Measurements from ENCODE around the gene CTRB1.
A peak's percentile ranks its signal among the peaks of the same experiment; 100 is the strongest.
"Not testable (repeated sequence)": the region's sequence is repeated elsewhere in the genome, so short reads cannot be mapped to it uniquely, and the experiment has no call there.

CTRB1 gene

DNA sequence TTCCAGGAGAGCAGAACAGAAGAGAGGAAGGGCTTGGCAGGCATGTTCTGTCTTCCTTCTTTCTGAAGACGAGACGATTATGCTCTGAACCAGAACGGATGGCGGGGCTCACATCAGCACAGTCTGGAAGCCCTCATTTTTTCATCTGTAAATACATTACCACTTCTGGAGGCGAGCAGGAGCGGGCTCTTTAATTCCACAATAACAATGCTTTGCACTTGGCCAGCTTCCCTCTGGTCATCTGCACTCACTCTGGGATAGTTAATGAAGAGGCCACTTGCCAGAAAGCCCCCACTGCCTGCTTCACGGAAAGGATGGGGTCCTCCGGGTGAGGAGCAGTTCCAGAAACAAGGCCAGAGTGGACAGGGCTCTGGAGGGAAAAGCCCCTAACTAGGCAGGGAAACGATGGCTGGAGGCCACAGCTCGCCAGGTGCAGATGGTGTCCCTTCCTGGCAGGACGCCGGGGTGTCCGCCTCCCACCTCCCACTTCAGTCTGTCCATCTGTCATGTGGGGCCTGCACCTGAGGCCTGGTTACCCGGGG is 45.7 kb downstream of the CTRB1 start:
- intact Hi-C loops (cut with DNase I): no loop called here
- DNase-seq: peak in 3 of 10 donors; percentile 47 to 78 (median 56)

DNA sequence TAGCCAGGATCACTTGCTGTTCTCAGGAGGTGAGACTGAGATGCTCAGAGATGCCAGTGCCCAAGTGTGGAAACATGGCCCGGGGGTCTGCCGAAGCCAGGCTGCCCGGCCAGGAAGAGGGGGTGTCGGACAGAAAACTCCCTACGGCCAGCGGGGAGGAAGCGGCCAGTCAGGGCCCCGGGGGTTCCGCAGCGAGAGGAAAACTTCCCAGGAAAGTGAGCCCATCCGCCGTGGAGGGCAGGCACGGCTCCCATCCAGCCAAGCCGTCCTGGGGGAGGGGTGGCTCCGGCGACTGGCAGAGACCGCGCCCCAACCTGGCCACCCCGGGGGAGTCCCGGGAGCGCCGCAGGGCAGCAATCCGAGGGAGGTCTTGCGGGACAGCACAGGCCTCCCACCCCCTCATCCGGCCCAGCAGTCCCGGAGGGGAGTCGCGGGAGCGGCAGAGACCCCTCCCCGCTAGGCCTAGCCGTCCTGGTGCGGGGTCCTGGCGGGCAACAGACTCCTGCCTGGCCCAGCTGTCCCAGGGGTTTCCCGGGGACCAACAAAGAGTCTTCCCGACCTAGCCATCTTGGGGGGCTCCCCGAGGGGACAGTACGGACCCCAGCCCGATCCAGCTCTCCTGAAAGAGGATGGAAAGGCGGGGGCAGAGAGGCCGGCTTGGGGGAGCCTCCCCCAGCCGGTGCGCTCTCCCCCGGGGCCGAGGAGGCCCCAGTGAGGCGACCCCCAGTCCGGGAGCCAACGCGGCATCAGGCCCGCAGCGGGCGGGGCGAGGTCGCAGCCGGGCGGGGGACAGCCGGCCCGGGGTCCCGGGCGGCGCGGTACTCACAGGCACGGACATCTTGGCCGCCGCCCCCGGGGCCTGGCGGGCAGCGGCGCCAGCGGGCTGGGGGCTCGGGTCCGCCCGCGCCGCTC is 46.5 kb downstream of the CTRB1 start:
- DNase-seq: peak in 4 of 10 donors; percentile 51 to 91 (median 74)
- intact Hi-C loops (cut with DNase I): loop anchor here (5.0 kb wide), 1 partner anchor 37 kb away; no protein-coding TSS in a partner anchor

DNA sequence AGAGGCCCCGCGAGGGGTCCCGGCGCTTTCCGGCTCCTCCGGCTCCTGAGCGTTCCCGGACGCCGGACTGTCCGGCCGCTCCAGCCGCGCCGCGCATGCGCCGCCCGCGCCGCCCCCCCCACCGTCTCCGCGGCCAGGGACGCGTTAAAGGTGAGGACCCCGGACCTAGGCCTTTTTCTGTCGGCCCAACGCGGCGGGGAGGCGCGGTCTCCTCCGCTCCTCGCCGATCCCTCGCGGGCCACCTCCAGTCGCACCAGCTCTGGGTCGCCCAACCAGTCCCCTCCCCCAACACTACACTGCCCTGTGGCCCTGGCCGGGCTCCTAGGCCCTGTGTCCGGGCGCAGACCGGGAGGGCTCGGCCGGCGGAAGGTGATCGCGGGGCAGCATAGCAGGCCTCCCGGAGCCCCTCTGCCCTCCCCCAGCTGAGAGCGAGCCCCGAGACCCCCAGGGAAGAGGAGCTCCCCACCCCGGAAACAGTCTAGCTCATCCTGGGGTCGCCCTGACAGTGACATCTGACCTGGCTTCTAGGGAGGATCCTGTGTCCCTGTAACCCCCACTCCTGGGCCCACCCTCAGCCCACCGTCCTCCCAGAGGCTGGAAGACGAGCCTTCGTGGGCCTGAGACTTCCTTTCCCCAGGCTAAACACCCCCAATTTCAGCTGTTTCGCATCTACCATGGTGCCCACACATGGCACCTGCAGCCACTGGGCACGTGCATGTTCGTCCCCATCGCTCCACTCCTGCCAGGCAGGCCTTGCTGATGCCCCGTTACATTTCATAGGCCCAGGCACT is 47.3 kb downstream of the CTRB1 start:
- intact Hi-C loops (cut with DNase I): loop anchor here (5.0 kb wide), 1 partner anchor 36 kb away; no protein-coding TSS in a partner anchor
- peak in 7 of 10 donors; percentile 66 to 96 (median 75) for DNase-seq

DNA sequence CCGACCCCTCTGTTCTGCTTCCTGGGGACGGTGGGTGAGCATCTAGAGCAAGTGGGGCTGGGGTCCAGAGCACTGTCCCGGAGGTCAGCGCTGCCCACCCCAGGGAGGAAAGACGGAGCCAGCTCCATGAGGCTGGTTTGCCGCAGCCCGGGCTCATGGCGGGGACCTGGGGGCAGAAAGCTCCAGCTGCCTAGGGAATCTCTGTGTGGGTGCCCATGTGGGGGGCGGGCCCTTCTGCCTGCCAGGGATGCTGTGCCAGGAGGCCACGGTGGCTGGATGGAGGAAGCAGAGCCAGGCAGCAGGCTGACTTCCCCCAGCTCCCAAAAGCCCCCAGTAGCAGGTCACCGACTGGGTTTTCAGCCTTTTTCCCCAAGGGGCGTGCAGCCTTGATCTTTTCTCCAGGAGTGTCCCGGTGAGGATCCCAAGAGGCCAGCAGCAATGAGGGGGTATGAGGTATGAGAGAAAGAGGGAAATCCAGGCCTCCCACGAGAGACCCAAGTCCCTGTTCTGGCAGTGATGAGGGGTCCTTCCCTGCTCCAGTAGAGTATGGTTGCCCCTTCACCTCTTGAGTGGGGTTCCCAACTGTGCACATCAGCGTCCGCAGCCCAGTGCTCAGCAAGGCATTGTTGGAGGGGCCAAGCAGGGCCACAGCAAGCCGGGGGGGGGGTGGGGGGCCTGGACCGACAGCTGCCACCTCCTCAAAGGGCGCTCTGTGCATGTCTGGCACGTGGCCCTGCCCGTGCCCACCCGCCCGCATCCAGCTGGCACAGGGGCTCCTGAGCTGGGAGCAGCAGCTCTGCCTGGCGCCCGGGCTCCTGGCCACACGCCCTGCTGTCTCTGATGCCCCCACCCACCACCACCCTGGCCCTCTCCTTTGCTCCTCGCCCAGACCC is 48.2 kb downstream of the CTRB1 start:
- intact Hi-C loops (cut with DNase I): loop anchor here (5.0 kb wide), 1 partner anchor 35 kb away; no protein-coding TSS in a partner anchor

DNA sequence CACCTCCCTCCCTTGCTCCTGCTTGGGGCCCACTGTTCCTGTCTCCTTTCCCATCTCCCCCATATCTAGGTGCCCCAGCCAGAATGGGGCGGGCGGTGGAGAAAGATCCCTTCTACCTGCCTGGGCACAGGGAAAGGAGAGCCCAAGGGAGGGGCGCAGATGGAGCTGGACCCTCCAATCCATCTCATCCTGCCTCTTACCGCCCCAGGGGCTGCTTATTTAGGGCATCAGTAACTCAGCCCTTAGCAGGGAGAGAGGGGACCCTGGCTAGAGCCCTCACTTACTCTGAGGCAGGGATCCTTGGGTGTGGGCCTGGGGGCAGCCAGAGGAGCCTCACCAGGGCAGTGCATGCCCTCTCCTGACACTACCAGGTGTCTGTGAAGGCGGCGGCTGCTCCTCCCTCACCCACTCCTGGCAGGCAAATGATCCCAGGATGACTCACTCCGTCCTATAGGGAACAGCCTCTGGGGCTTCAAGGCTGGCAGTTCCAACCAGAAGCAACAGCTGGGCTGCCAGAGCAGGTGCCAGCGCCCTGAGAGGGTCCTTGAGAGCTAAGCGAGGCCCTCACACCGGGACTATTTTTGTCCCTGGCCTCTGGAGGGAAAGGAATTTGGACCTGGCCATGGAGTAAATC is 49.0 kb downstream of the CTRB1 start:
- DNase-seq: peak in 3 of 10 donors; percentile 34 to 90 (median 63)
- intact Hi-C loops (cut with DNase I): loop anchor here (5.0 kb wide), 1 partner anchor 35 kb away; no protein-coding TSS in a partner anchor

More for the DNA sequence above, 48.2 kb downstream of the CTRB1 start:
- DNase-seq: peak in 7 of 10 donors; percentile 56 to 94 (median 64)

DNA sequence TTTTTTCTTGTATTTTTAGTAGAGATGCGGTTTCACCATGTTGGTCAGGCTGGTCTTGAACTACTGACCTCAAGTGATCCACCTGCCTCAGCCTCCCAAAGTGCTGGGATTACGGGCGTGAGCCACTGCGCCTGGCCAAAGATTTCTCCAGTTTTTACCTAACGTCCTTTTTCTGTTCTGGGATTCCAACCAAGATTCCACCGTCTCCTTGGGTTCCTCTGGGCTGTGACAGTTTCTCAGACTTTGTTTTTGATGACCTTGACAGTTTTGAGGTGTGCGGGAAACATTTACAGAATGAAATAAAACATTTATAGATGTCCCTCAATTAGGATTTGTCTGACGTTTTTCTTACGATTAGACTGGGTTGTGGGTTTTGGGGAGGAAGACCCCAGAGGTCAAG is 50.6 kb downstream of the CTRB1 start:
- peak in 2 of 10 donors; percentile 10 to 59 for DNase-seq
- intact Hi-C loops (cut with DNase I): loop anchor here (5.0 kb wide), 1 partner anchor 33 kb away; no protein-coding TSS in a partner anchor

DNA sequence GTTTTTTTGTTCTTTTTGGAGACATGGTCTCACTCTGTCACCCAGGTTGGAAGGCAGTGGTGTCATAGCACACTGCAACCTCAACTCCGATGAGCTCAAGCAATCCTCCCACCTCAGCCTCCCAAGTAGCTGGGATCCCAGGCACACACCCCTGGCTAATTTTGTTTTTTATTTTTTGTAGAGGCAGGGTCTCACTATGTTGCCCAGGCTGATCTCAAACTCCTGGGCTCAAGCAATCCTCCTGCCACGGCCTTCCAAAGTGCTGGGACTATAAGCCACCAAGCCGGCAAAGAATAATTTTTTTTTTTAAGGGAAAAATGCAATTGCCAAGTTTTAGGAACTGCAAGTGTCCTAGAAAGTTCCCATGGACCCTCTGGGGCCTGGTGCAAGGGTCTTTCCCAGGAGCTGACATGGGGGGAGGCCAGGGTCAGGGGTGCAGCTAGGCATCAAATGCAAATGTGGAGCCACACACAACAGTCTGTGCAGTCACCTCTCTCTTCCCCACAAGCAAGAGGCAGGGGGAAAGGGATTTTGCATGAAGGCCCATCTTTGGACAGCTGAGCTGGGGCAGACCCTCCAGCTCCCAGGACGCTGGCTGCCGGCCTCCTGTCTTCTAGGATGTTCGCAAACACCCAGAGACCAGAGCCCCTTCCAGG is 52.8 kb downstream of the CTRB1 start:
- DNase-seq: peak in 1 of 10 donors; percentile 70
- intact Hi-C loops (cut with DNase I): no loop called here

DNA sequence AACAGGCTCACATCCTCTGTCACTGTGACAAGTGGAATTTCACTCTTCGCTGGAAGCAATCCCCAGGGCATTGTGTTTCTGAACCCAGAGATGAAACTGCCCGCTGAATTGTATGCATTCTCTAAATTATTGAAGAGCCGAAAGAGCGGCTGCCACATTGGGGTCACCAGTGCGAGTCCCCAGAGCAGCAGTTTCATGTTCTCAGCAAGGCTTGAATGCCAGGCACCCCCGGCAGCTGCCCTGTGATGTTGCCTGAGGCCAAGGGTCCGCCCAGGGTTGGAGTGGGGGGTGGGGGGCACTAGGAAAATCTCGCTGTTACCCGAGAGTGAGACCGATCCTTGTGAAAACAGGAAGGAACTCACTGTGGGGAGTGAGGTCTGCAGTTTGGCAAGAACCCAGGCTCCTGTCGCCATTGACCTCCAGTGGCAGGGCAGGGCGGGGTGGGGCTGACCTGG is 53.3 kb downstream of the CTRB1 start:
- intact Hi-C loops (cut with DNase I): no loop called here
- peak in 2 of 10 donors; percentile 21 to 45 for DNase-seq

DNA sequence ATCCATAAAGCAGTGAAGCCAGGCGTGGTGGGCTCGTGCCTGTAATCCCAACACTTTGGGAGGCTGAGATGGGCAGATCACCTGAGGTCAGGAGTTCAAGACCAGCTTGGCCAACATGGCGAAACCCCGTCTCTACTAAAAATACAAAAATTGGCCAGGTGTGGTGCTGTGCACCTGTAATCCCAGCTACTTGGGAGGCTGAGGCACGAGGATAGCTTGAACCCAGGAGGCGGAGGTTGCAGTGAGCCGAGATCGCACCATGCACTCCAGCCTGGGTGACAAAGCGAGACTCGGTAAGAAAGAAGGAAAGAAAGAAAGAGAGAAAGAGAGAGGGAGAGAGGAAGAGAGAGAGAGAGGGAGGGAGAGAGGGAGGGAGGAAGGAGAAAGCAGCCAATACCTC is 53.8 kb downstream of the CTRB1 start:
- intact Hi-C loops (cut with DNase I): not testable (repeated sequence)
- peak in 1 of 10 donors; percentile 32 for DNase-seq

DNA sequence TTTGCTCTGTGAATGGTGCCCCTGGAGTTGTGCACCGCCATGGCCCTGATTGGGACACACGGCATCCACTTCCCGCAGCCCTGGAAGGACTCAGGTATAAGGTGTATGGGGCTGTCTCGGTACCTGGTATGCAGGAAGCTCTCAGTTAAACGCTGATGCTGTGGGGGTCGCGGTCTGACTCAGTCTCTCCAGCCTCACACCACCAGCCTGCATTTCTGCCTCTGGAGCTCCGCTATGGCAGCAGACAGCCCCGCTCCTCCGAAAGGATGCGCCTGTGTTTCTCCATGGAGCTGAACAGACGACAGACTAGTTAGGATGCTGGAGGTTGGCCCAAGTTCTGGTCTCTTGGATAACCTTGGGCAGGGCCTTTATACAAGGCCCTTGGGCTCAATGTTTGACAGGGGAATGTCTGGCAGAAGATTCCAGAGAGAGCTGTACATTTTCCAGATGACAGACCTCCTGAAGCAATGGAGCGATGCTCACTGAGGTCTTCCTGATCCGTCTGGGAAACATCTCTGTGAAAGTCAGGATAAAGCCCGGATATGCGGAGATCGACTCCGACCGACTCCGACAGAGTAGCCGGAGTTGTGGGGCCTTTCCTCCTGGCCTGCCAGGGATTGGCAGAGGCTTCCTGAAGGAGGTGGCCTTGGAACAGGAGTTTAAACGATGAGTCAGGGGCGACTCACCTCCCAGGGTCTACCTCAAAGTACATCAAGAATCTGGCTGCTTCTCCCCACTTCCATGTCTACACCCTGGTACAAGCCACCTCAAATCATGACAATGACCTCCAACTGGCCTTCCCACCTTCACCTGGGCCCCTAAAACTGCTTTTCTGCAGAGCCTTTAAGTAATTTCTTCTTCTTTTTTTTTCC is 54.5 kb downstream of the CTRB1 start:
- DNase-seq: peak in 2 of 10 donors; percentile 30 to 55
- intact Hi-C loops (cut with DNase I): no loop called here
